GM23338 (cell line): ENCODE results near the gene NEK8.
"Not testable (repeated sequence)": the region's sequence is repeated elsewhere in the genome, so short reads cannot be mapped to it uniquely, and the experiment has no call there.

Source experiments
- CREB1 ChIP-seq: fragments of 250-450 bp; sonication (Bioruptor Pico); IDR thresholded peaks from 2 replicates; pipeline ENCODE4 v1.5.0; 2020; ENCODE audit warnings: low read depth, mild to moderate bottlenecking, moderate library complexity
- CTCF ChIP-seq, 2 experiments: fragments of 200-600 bp in 1 of 2; sonication (generic) in 1 of 2; conservative IDR thresholded peaks; 2 replicates each; pipeline versions ENCODE4 v1.5.1 to v1.6.1; 2016 to 2017; ENCODE audit warnings: antibody characterized with exemption in 2 of 2, low read depth in 2 of 2, mild to moderate bottlenecking in 2 of 2, moderate library complexity in 1 of 2
- EZH2 ChIP-seq: fragments of 200-600 bp; sonication (generic); IDR thresholded peaks from one replicate; pipeline ENCODE4 v1.8.0; 2017; ENCODE audit warnings: antibody characterized with exemption, mild to moderate bottlenecking, low read depth; ENCODE audit not compliant: unreplicated experiment
- EZH2phosphoT487 ChIP-seq: fragments of 200-600 bp; sonication (generic); IDR thresholded peaks from one replicate; pipeline ENCODE4 v1.8.1; 2018; ENCODE audit warnings: antibody characterized with exemption; ENCODE audit not compliant: unreplicated experiment
- NANOG ChIP-seq: IDR thresholded peaks from 2 replicates; pipeline ENCODE4 v1.6.1; 2016; ENCODE audit warnings: antibody characterized with exemption, borderline replicate concordance
- POLR2AphosphoS5 ChIP-seq: IDR thresholded peaks from 2 replicates; pipeline ENCODE4 v1.6.1; 2016; ENCODE audit warnings: antibody characterized with exemption, low read depth
- REST ChIP-seq: IDR thresholded peaks from one replicate; pipeline ENCODE4 v1.6.1; 2018; ENCODE audit warnings: antibody characterized with exemption; ENCODE audit not compliant: unreplicated experiment
- ZNF114 ChIP-seq: fragments of 250-450 bp; sonication (Bioruptor Pico); IDR thresholded peaks from 2 replicates; pipeline ENCODE4 v1.5.0; 2020; ENCODE audit warnings: mild to moderate bottlenecking, moderate library complexity

- TF ChIP-seq CTCF (conservative IDR thresholded peaks at IDR 0.05; ENCODE audit: low read depth in 2 of 2); EZH2; REST; POLR2AphosphoS5; EZH2phosphoT487; NANOG; CREB1 (CRISPR knock-in tag); ZNF114 (CRISPR knock-in tag): not testable (repeated sequence)
Measured at GRCh38 chr17:28735913-28736769, 7.6 kb downstream of the NEK8 start.
